ENCODE results near the gene NKD1. TPM values are rescaled to one million over a fixed set of nuclear protein-coding genes. Genes with fewer than 3 reads are reported as not detected.

Gene NKD1
- total and polyA plus RNA-seq, 9 donors = 2.5 to 72.1 (median 12.7) TPM

DNA sequence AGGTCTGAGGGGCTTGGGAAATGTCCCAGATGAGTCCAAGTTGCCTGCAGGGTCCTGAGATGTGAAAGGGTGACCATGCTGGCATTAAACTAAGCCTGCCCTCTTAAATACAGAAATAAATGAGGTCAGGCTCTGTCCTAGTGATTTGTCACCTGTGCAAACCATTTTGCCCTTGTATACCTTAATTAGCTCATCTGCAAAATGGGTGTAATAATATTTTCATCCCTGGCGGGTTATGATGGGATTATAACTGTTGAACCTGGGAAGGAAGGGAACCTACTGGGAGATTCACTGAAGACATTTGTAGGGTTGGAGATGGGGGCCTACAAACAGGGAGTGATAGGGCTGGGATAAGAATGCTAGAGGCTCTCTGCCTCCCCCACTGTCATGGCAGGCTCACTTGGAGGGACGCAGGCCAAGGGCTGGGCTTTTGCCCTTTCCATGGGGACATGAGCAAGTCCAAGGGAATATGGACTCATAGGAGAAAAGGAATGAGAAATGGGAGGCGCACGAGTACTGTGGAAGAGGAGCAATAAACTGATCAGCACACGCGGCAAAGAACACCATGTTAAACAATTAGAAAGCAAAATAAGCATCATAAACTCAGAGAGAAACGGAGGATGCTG is 4.4 kb downstream of the NKD1 start:
- H3K4me1 ChIP-seq (ENCODE audit: insufficient read depth) = peaks cover 4% of the 10 kb centered on the region
- H3K36me3 ChIP-seq = no peaks in the 10 kb centered on the region
- no peaks in the 10 kb centered on the region for H3K27me3 ChIP-seq
- H3K4me3 ChIP-seq = no peak overlapping the region
- 93 to 97% (median 95%) methylated on average over 7 of the region's 7 CpGs for WGBS, 3 donors
- TF ChIP-seq EP300 (IDR thresholded peaks at IDR 0.05) (no peak), POLR2A (IDR thresholded peaks at IDR 0.05) (no peak), CTCF (IDR thresholded peaks at IDR 0.05) (no peak)
- no peaks in the 10 kb centered on the region for H3K9me3 ChIP-seq
- intact Hi-C loops (cut with DNase I) = no loop called here
- no peak for DNase-seq
- no peak overlapping the region for H3K27ac ChIP-seq

DNA sequence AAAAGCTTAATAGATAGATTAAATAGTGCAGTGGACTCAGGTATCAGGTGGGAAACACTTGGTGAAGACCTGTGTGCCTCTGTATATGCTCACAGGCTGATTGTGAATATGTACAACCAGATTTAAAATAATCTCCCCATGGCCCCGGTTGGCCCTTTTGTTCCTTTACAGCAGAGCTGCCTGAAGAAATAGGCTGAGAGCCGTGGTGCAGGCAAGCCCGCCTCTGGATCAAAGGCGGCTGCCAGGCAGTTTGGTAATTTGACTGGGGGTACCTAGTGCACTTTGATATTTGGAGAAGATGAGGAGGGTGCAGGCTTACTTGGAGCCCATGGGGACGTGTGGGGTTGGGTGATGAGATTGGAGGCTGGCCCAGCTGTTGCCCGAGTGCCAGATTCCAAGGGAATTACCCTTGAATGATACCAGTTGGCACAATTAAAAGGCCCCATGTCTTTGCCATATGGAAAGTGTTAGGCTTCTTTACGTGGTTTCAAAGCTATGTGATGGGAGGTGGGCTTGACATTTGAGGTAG is 5.0 kb downstream of the NKD1 start:
- 87 to 94% (median 93%) methylated on average over 7 of the region's 7 CpGs for WGBS, 3 donors
- intact Hi-C loops (cut with DNase I) = no loop called here
- H3K9me3 ChIP-seq = no peaks in the 10 kb centered on the region
- no peak overlapping the region for H3K27ac ChIP-seq
- no peak for DNase-seq
- no peaks in the 10 kb centered on the region for H3K36me3 ChIP-seq
- H3K4me3 ChIP-seq = no peak overlapping the region
- no peak for TF ChIP-seq POLR2A (IDR thresholded peaks at IDR 0.05)
- no peak for TF ChIP-seq CTCF (IDR thresholded peaks at IDR 0.05)
- no peak for TF ChIP-seq EP300 (IDR thresholded peaks at IDR 0.05)
- H3K4me1 ChIP-seq (ENCODE audit: insufficient read depth) = peaks cover 4% of the 10 kb centered on the region
- H3K27me3 ChIP-seq = no peaks in the 10 kb centered on the region

DNA sequence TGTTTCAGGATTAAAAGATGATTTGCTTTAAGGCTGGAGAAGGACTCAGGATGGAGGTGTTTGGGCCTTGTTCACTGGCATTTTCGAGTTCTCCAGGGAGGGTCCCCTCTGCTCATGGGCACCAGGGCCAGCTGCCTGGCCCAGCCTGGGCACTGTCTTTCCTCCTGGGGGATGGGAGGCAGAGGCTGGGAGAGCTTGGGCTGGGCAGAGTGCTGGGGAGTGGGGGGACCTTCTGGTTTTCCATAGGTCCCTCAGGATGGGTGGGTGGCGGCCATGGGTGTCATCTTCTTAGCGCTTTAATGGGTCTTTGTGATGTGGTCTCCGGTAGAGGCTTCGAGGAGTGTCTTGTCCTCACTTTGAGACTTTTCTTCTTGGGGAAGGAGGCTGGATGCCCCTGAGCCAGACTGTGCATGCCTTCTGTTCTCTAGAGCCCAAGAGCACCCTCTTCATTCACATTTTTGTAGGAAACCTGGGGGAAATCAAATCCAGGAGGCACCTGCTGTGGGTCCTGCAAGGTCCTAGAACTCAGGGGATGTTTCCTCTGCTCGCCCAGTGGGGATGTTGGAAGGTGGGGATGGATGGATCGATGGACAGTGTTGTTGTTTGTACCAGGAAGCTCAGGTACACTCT is 5.7 kb downstream of the NKD1 start:
- no peak overlapping the region for H3K4me3 ChIP-seq
- no peaks in the 10 kb centered on the region for H3K36me3 ChIP-seq
- intact Hi-C loops (cut with DNase I) = no loop called here
- WGBS, 3 donors = 94 to 96% (median 95%) methylated on average over 7 of the region's 7 CpGs
- H3K27me3 ChIP-seq = no peaks in the 10 kb centered on the region
- H3K4me1 ChIP-seq (ENCODE audit: insufficient read depth) = peaks cover 4% of the 10 kb centered on the region
- H3K9me3 ChIP-seq = no peaks in the 10 kb centered on the region
- no peak for DNase-seq
- no peak overlapping the region for H3K27ac ChIP-seq
- TF ChIP-seq POLR2A (IDR thresholded peaks at IDR 0.05) (no peak), CTCF (IDR thresholded peaks at IDR 0.05) (no peak), EP300 (IDR thresholded peaks at IDR 0.05) (no peak)

DNA sequence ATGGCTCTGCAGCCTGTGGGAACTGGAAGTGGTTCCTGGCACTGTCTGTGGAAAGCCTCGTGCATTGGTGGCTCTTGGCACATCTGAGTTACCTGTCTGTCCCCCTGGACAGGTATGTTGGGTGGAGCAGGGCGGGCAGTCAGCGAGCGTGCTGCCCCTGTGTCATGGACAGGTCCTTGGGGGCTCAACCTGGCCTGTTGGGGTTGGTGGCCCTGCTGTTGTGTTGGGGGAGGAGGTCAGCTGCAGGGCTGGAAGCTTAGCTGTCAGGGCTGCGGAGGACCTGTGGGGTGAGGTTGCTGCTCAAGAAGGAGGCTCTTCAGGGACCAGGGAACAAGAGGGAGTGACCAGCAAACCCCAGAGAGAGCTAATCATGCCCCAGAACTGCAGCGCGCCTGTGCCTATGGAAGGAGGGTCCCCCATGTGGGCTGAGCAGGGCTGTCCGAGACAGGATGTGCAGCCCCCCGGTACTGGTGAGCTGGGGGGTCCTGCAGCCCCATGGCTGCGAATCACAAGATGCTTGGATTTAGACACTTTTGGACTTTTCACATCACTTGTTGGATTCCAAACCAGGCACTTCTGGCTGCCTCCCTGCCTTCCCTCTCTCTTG is 7.2 kb downstream of the NKD1 start:
- TF ChIP-seq EP300 (IDR thresholded peaks at IDR 0.05) (no peak), POLR2A (IDR thresholded peaks at IDR 0.05) (no peak), CTCF (IDR thresholded peaks at IDR 0.05) (no peak)
- no peak for DNase-seq
- Histone ChIP-seq H3K4me1 (ENCODE audit: insufficient read depth) (no peaks in the 10 kb centered on the region), H3K27ac (no peak overlapping the region), H3K27me3 (no peaks in the 10 kb centered on the region), H3K36me3 (no peaks in the 10 kb centered on the region), H3K9me3 (no peaks in the 10 kb centered on the region), H3K4me3 (no peak overlapping the region)
- WGBS, 3 donors = 94% methylated on average over 10 of the region's 10 CpGs
- intact Hi-C loops (cut with DNase I) = no loop called here
